Ectodermal cell (in vitro differentiated cells): Measurements from ENCODE around the gene MRM3.
"Not testable (repeated sequence)": the region's sequence is repeated elsewhere in the genome, so short reads cannot be mapped to it uniquely, and the experiment has no call there.

Experiments used
- H3K27ac ChIP-seq: 2 replicates; pipeline ENCODE4 v1.7.0; 2013; ENCODE audit warnings: mild to moderate bottlenecking, low read depth, low read length; ENCODE audit not compliant: insufficient read depth, poor library complexity, severe bottlenecking
- H3K27me3 ChIP-seq: 2 replicates; pipeline ENCODE4 v1.7.0; 2013; ENCODE audit warnings: mild to moderate bottlenecking, low read length; ENCODE audit not compliant: insufficient read depth, control insufficient read depth, poor library complexity, severe bottlenecking
- H3K36me3 ChIP-seq: one replicate; pipeline ENCODE4 v1.7.0; 2013; ENCODE audit warnings: low read length; ENCODE audit not compliant: control insufficient read depth, insufficient read depth
- H3K4me1 ChIP-seq: one replicate; pipeline ENCODE4 v1.7.0; 2013; ENCODE audit warnings: low read length; ENCODE audit not compliant: control insufficient read depth, insufficient read depth
- H3K4me3 ChIP-seq: 2 replicates; pipeline ENCODE4 v1.7.0; 2013; ENCODE audit warnings: low read depth, low read length, control low read depth; ENCODE audit not compliant: insufficient read depth
- H3K9me3 ChIP-seq: 2 replicates; pipeline ENCODE4 v1.7.0; 2013; ENCODE audit warnings: mild to moderate bottlenecking, low read length, moderate library complexity; ENCODE audit not compliant: control insufficient read depth
- WGBS, 2 experiments: methylation state at CpG; one replicate each; pipeline ENCODE4 v1.1.7; 2013; ENCODE audit warnings: missing lambda C conversion rate in 2 of 2; 5-methylcytosine and 5-hydroxymethylcytosine counted together

The MRM3 gene

GRCh38 chr17:823501-823902 is 41.3 kb downstream of the MRM3 start:
- no peak overlapping the region for H3K4me3 ChIP-seq
- WGBS, 2 experiments: 90% methylated on average over 9 of the region's 9 CpGs
- H3K9me3 ChIP-seq: no peaks in the 10 kb centered on the region
- H3K36me3 ChIP-seq: peaks cover 20% of the 10 kb centered on the region
- no peaks in the 10 kb centered on the region for H3K27me3 ChIP-seq
- no peak overlapping the region for H3K27ac ChIP-seq
- no peaks in the 10 kb centered on the region for H3K4me1 ChIP-seq

GRCh38 chr17:824378-824777 is 42.2 kb downstream of the MRM3 start:
- WGBS, 2 experiments: 91 to 93% methylated on average over 16 of the region's 16 CpGs
- H3K4me1 ChIP-seq: no peaks in the 10 kb centered on the region
- no peak overlapping the region for H3K27ac ChIP-seq
- no peaks in the 10 kb centered on the region for H3K9me3 ChIP-seq
- H3K4me3 ChIP-seq: no peak overlapping the region
- no peaks in the 10 kb centered on the region for H3K27me3 ChIP-seq
- H3K36me3 ChIP-seq: peaks cover 17% of the 10 kb centered on the region

GRCh38 chr17:825216-825615 is 43.1 kb downstream of the MRM3 start:
- no peaks in the 10 kb centered on the region for H3K4me1 ChIP-seq
- H3K27me3 ChIP-seq: no peaks in the 10 kb centered on the region
- 91 to 93% methylated on average over 17 of the region's 17 CpGs for WGBS, 2 experiments
- H3K4me3 ChIP-seq: no peak overlapping the region
- H3K9me3 ChIP-seq: no peaks in the 10 kb centered on the region
- peaks cover 13% of the 10 kb centered on the region for H3K36me3 ChIP-seq
- H3K27ac ChIP-seq: no peak overlapping the region

GRCh38 chr17:826778-827177 is 44.6 kb downstream of the MRM3 start:
- peaks cover 9% of the 10 kb centered on the region for H3K36me3 ChIP-seq
- no peaks in the 10 kb centered on the region for H3K27me3 ChIP-seq
- 93 to 94% methylated on average over 21 of the region's 21 CpGs for WGBS, 2 experiments
- no peaks in the 10 kb centered on the region for H3K9me3 ChIP-seq
- H3K4me1 ChIP-seq: no peaks in the 10 kb centered on the region
- H3K27ac ChIP-seq: no peak overlapping the region
- no peak overlapping the region for H3K4me3 ChIP-seq

- no peaks in the 10 kb centered on the region for H3K27me3 ChIP-seq
- H3K4me3 ChIP-seq: no peak overlapping the region
- WGBS, 2 experiments: 96 to 97% methylated on average over 5 of the region's 5 CpGs
- H3K9me3 ChIP-seq: no peaks in the 10 kb centered on the region
- no peaks in the 10 kb centered on the region for H3K36me3 ChIP-seq
- H3K27ac ChIP-seq: no peak overlapping the region
- no peaks in the 10 kb centered on the region for H3K4me1 ChIP-seq
These were observed 46.6 kb downstream of the MRM3 start for GRCh38 chr17:828761-829160.

- H3K36me3 ChIP-seq, H3K27ac ChIP-seq, H3K27me3 ChIP-seq, H3K4me3 ChIP-seq, H3K4me1 ChIP-seq, H3K9me3 ChIP-seq: not testable (repeated sequence)
- WGBS, 2 experiments: 76 to 90% methylated on average over 3 of the region's 3 CpGs
These were observed 47.5 kb downstream of the MRM3 start for GRCh38 chr17:829614-830013.

GRCh38 chr17:830381-830780 is 48.2 kb downstream of the MRM3 start:
- H3K4me3 ChIP-seq: no peak overlapping the region
- no peaks in the 10 kb centered on the region for H3K9me3 ChIP-seq
- no peaks in the 10 kb centered on the region for H3K27me3 ChIP-seq
- no peak overlapping the region for H3K27ac ChIP-seq
- no peaks in the 10 kb centered on the region for H3K4me1 ChIP-seq
- H3K36me3 ChIP-seq: no peaks in the 10 kb centered on the region
- 83 to 84% methylated on average over 19 of the region's 19 CpGs for WGBS, 2 experiments

- Histone ChIP-seq H3K27me3 (no peaks in the 10 kb centered on the region), H3K9me3 (no peaks in the 10 kb centered on the region), H3K4me3 (no peak overlapping the region), H3K4me1 (no peaks in the 10 kb centered on the region), H3K27ac (no peak overlapping the region), H3K36me3 (no peaks in the 10 kb centered on the region)
- 83 to 90% methylated on average over 7 of the region's 7 CpGs for WGBS, 2 experiments
These were observed 48.8 kb downstream of the MRM3 start for GRCh38 chr17:830950-831349.

GRCh38 chr17:834136-834535 is 52.0 kb downstream of the MRM3 start:
- no peaks in the 10 kb centered on the region for H3K9me3 ChIP-seq
- WGBS, 2 experiments: 94 to 95% methylated on average over 6 of the region's 6 CpGs
- H3K27me3 ChIP-seq: no peaks in the 10 kb centered on the region
- no peaks in the 10 kb centered on the region for H3K36me3 ChIP-seq
- no peak overlapping the region for H3K4me3 ChIP-seq
- no peak overlapping the region for H3K27ac ChIP-seq
- H3K4me1 ChIP-seq: peaks cover 6% of the 10 kb centered on the region

GRCh38 chr17:835263-835662 is 53.1 kb downstream of the MRM3 start:
- Histone ChIP-seq H3K4me1 (peaks cover 6% of the 10 kb centered on the region), H3K27me3 (no peaks in the 10 kb centered on the region), H3K4me3 (no peak overlapping the region), H3K36me3 (no peaks in the 10 kb centered on the region), H3K9me3 (no peaks in the 10 kb centered on the region), H3K27ac (peak overlapping the region; percentile 74)
- 48% methylated on average over 8 to 9 of the region's 9 CpGs for WGBS, 2 experiments

GRCh38 chr17:835721-836120 is 53.6 kb downstream of the MRM3 start:
- H3K4me1 ChIP-seq, H3K4me3 ChIP-seq, H3K36me3 ChIP-seq, H3K9me3 ChIP-seq, H3K27me3 ChIP-seq: not testable (repeated sequence)
- 19 to 23% methylated on average over 2 to 3 of the region's 27 CpGs for WGBS, 2 experiments
- H3K27ac ChIP-seq: peak overlapping the region; percentile 87
